ENCODE measurements around the gene PYGM.

DNA sequence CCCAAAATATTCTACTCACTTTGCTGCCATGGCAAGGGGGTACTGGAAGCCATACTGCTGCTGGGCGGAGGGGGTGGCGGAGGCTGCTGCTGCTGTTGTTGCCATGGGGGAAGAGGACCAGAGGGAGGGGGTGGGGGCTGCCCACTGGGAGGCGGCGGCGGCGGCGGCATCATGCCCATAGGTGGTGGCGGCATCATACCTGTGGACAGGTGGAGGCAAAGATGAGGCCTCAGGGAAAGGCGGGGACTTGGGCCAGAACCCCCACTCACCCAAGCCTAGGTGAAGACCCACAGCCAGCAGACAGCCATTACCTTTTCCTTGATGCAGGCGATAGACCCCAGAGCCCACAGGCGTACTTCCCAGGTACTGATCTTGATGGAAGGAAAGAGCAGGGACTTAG, 7.1 kb upstream of the PYGM start:
- TF ChIP-seq POLR2A (IDR thresholded peaks at IDR 0.05; ENCODE audit: low read length): no peak
- no peak for TF ChIP-seq GATA1 (IDR thresholded peaks at IDR 0.05; ENCODE audit: low read depth, low read length)

All from erythroblast (primary cell).